ENCODE measurements around the gene MAPK7. TPM values are rescaled to one million over a fixed set of nuclear protein-coding genes. Genes with fewer than 3 reads are reported as not detected.

MAPK7 gene
- total RNA-seq, 2 experiments from 2014 or later: 40.6 to 41.4 TPM

DNA sequence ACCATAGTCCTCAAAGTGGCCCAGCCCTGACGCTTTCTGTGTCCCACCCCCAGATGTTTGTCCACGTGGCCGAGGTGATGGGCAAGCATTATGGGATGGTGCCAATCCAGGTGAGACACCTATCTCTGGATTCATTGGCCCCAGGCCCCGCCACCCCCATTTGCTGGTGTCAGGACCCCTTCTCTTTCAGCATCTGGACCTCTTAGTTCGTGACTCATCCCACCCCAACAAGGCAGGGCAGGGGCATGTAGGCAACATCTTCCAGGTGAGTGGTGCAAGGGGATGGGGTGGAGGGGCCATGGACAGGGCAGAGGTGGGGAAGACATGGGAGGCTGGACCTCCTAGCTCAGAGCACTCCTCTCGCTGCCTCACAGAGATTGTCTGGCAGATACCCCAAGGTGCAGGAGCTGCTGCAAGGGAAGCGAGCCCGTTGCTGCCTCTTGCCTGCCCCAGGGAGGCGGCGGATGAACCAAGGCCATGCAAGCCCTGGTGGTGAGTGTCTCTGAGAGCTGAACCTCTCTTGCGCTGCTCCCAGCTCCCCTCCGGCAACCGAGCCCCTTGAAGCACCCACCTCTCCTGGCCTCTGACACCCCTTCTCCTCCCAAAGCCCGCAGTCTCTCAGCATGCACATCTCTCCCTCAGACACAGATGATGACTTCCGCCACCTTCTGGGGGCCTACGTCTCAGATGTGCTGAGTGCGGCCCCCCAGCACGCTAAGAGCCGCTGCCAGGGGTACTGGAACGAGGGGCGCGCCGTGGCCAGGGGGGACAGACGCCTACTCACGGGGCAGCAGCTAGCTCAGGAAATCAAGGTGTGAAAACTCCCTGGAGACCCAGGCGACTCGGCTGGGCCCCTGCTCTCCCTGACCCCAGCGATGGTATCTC, 36.3 kb downstream of the MAPK7 start:
- Mint-ChIP-seq H3K9me3 (no peaks in the 10 kb centered on the region), H3K4me1 (peaks cover 15% of the 10 kb centered on the region), H3K27me3 (peaks cover 9% of the 10 kb centered on the region), H3K4me3 (no peak overlapping the region), H3K36me3 (ENCODE audit: low read depth) (no peaks in the 10 kb centered on the region), H3K27ac (no peak overlapping the region)
- ChIA-PET POLR2A (no interaction called here), CTCF (interaction anchor here (1.2 kb wide), 1 partner anchor 36 kb away, joined by 3 read pairs; the partner anchor contains the start of gene MAPK7)
- no peak for DNase-seq

DNA sequence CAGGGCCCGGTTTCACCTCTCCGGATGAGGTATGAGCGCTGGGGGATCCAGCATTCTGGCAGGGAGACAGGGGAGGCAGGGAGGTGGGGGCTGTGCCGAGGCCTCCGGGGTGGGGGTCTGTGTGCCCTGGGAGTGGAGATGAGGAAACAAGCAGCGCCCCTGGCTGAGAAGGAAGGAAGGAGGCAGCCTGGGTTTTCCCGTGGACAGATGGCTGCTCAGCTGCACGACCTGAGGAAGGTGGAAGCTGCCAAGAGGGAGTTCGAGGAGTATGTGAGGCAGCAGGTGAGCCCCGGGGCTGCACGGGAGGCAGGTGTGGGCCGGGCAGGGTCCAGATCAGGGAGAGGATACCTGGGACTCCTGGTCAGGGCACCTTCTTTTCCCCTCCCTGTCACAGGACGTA, 37.0 kb downstream of the MAPK7 start:
- Mint-ChIP-seq H3K36me3 (ENCODE audit: low read depth) (no peaks in the 10 kb centered on the region), H3K4me3 (no peak overlapping the region)
- CTCF ChIA-PET: no interaction called here

DNA sequence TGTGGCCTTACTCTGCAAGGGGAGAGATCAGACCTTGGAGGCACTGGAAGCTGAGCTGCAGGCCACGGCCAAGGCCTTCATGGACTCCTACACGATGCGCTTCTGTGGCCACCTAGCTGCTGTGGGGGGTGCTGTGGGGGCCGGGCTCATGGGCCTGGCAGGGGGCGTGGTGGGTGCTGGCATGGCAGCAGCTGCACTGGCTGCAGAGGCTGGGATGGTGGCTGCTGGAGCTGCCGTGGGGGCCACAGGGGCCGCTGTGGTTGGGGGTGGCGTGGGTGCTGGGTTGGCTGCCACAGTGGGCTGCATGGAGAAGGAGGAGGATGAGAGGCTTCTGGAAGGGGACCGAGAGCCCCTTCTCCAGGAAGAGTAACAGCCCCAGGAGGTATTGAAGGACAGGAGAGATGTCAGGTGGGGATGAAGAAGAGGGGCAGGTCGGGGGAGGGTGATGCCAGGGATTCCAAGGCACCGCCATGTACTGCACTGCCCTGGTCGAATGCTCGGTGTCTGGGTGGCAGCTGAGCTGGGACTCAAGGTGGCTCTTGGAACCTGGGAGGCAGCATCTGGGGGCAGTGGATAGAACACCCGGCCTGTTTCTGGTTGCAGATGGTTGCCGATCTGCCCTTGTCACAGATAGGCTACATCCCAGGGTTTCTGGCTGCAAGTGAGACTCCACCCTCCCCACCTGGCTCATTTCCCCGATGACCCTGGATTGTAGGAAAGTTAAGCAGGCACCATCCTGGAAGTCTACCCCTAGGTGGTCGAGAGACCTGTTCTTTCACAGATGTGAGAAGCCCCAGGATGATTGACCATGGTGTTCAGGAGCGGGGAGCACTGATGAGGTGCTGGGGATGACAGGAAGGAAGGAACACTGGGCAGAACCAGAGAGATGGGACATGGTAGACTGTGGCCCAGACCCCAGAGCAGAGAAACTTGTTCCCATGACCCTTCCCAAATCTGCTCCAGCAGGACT, 37.8 kb downstream of the MAPK7 start:
- no peaks in the 10 kb centered on the region for H3K9me3 Mint-ChIP-seq
- H3K4me1 Mint-ChIP-seq: peaks cover 15% of the 10 kb centered on the region
- H3K27me3 Mint-ChIP-seq: peaks cover 4% of the 10 kb centered on the region
- DNase-seq: no peak
- H3K4me3 Mint-ChIP-seq: no peak overlapping the region
- H3K27ac Mint-ChIP-seq: no peak overlapping the region
- POLR2A ChIA-PET: no interaction called here
- CTCF ChIA-PET: no interaction called here
- H3K36me3 Mint-ChIP-seq (ENCODE audit: low read depth): no peaks in the 10 kb centered on the region

More for the DNA sequence above, 37.0 kb downstream of the MAPK7 start:
- no peak for DNase-seq
- peaks cover 15% of the 10 kb centered on the region for H3K4me1 Mint-ChIP-seq
- peaks cover 6% of the 10 kb centered on the region for H3K27me3 Mint-ChIP-seq
- POLR2A ChIA-PET: no interaction called here
- H3K27ac Mint-ChIP-seq: no peak overlapping the region
- H3K9me3 Mint-ChIP-seq: no peaks in the 10 kb centered on the region

DNA sequence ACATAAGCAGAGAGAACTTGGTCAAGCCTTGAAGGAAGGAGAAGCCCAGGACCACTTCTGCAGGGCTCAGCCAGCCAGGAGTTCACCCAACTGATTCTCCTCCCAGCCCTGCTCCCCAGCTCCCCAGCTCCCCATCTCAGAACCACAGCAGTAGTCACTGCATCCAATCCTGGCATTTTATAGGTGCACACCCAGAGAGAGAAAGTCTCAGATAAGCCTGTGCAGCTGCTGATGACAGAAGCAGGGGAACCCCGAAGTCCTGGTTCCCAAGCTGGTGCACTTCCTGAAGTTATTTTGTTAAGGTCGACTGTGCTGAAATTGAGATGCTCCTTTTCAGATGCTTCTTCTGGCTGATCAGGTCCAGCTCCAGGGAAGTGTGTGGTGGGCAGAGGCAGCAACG, 39.3 kb downstream of the MAPK7 start:
- Mint-ChIP-seq H3K9me3 (no peaks in the 10 kb centered on the region), H3K4me3 (no peak overlapping the region), H3K27ac (no peak overlapping the region), H3K4me1 (peaks cover 15% of the 10 kb centered on the region), H3K27me3 (peaks cover 5% of the 10 kb centered on the region), H3K36me3 (ENCODE audit: low read depth) (no peaks in the 10 kb centered on the region)
- DNase-seq: no peak
- ChIA-PET CTCF (no interaction called here), POLR2A (interaction anchor here (0.8 to 1.0 kb wide), 2 partner anchors 39 to 55 kb away, joined by 3 read pairs; partner anchors contain the start of genes B9D1 and MAPK7)

DNA sequence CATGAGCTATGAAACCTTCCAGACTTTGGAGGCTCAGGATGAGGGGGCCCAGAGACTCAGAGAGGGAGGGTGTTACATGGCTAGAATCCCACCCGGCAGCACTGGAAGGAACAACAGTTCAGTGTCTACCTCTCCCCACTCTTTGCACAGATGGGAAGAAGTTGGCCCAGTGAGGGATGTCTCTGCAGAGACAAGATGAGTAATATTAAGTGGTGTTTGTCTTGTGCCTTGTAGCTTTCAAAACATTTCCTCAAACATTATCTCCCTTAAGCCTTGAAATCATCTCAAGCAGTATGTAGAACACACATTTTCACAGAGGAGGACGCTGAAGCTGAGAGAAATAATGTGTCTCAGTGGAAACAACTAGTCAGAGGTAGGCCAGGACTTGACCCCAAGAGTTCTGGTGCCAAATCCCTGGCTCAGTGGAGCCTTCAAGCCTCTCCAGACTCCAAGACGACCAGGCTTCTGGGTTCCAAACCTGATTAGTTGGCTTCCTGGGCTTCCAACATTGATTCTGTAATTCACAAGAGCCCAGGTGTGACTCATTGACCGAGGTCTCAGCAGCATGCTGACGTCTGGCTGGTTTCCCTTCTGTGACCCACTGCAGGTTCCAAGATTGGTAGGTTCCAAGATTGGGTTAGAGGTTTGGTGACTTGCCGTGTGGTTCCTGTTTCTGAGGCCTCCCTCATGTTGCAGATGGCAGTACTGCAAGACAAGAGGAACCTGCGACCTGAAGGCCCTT, 40.1 kb downstream of the MAPK7 start:
- H3K4me1 Mint-ChIP-seq: peaks cover 15% of the 10 kb centered on the region
- no peak overlapping the region for H3K27ac Mint-ChIP-seq
- no peaks in the 10 kb centered on the region for H3K36me3 Mint-ChIP-seq (ENCODE audit: low read depth)
- H3K27me3 Mint-ChIP-seq: peaks cover 7% of the 10 kb centered on the region
- H3K4me3 Mint-ChIP-seq: no peak overlapping the region
- ChIA-PET POLR2A (interaction anchor here (0.8 to 1.0 kb wide), 2 partner anchors 40 to 55 kb away, joined by 3 read pairs; partner anchors contain the start of genes B9D1 and MAPK7), CTCF (no interaction called here)
- no peaks in the 10 kb centered on the region for H3K9me3 Mint-ChIP-seq
- DNase-seq: peak; percentile 39

GRCh38 chr17:19421219-19421618, 42.9 kb downstream of the MAPK7 start:
- CTCF ChIA-PET: interaction anchor here (0.5 kb wide), 1 partner anchor 571 kb away, joined by 6 read pairs; no protein-coding TSS in a partner anchor
- peaks cover 15% of the 10 kb centered on the region for H3K4me1 Mint-ChIP-seq
- DNase-seq: no peak
- H3K36me3 Mint-ChIP-seq (ENCODE audit: low read depth): no peaks in the 10 kb centered on the region
- H3K9me3 Mint-ChIP-seq: no peaks in the 10 kb centered on the region
- peaks cover 9% of the 10 kb centered on the region for H3K27me3 Mint-ChIP-seq
- H3K27ac Mint-ChIP-seq: no peak overlapping the region
- POLR2A ChIA-PET: no interaction called here
- no peak overlapping the region for H3K4me3 Mint-ChIP-seq

DNA sequence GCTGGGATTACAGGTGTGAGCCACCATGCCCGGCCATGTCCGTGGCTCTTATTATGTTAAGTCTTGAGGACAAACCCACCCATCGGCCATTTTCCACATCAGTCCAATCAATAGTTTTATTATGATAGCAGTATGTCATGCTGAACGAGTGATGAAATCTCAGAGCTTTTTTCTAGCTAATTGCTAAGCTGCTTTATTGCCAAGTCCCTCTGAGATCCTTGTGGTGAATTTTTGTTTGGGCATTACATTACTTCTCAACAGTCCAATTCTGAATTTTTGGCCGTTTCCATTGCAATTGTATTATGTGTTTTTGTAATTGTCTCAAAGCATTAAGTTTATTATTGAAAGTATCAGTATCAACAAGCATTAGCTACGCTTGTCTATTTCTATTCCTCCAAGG, 43.6 kb downstream of the MAPK7 start:
- Mint-ChIP-seq H3K27me3 (peaks cover 11% of the 10 kb centered on the region), H3K9me3 (no peaks in the 10 kb centered on the region), H3K4me3 (no peak overlapping the region), H3K4me1 (peaks cover 15% of the 10 kb centered on the region), H3K27ac (no peak overlapping the region), H3K36me3 (ENCODE audit: low read depth) (no peaks in the 10 kb centered on the region)
- no peak for DNase-seq
- ChIA-PET CTCF (interaction anchor here (0.5 kb wide), 1 partner anchor 570 kb away, joined by 6 read pairs; no protein-coding TSS in a partner anchor), POLR2A (no interaction called here)

DNA sequence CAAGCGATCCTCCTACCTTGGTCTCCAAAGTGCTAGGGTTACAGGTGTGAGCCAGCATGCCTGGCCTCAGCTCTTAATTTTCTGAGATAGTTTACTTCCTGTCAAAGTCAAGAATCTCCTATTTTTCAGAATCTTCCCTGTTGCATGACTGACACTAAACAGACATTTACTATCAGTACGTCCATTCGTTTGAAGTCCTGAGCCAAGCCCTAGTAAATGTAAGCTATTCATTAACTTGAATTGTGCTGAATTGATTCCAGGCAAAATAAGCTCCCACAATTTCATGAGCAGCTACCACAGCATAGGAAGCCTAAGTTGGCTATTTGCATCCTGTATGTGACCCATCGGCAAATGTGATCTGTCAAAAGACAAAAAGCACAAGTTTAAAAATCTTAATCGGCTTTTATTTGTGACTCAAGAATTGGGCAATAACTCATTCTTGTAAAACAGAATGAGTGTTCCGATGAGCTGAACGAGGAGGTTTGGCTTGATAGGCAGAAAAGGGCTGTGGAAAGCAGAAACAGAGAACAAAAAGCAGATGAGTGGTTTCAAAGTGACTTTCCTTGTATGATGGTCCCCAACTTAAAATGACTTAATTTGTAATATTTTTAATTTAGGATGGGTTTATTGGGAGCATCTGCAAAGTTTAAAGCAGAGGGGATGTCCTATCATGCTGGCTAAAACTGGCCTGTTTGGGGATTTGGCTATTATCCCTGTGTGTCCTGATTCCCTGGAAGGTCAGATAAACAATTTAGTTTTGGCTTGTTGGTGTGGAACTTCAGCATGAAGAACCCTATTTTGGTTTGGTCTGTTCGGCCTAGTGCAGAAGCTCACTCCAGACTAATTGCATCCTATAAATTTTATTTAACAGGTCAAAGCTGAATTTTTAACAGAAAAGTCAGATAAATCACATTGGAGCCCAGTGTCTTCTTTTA, 46.9 kb downstream of the MAPK7 start:
- H3K27me3 Mint-ChIP-seq: peaks cover 13% of the 10 kb centered on the region
- no peak overlapping the region for H3K27ac Mint-ChIP-seq
- no peaks in the 10 kb centered on the region for H3K36me3 Mint-ChIP-seq (ENCODE audit: low read depth)
- POLR2A ChIA-PET: no interaction called here
- CTCF ChIA-PET: interaction anchor here (1.1 kb wide), 1 partner anchor 62 kb away, joined by 6 read pairs; the partner anchor contains the start of gene B9D1
- H3K4me1 Mint-ChIP-seq: no peaks in the 10 kb centered on the region
- H3K9me3 Mint-ChIP-seq: no peaks in the 10 kb centered on the region
- H3K4me3 Mint-ChIP-seq: no peak overlapping the region
- DNase-seq: no peak

DNA sequence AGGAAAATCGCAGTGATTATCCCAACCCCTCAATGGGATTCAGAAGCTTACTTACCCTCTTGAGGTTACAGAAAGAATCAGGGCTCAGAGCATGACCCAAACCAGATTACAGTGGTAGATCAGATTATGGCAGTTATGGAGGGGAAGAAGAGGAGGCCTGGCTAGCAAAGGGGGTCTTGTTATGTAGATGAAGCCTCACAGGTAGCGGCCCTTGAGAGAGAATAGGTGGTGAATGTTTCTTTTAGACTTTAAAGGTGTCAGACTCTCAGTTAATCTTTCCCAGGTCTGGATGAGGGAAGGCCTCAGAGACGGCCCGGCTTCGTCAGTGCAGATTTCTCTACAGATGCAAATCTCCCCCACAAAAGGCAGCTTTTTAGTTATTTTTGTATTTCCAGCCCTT, 48.3 kb downstream of the MAPK7 start:
- CTCF ChIA-PET: no interaction called here
- H3K27me3 Mint-ChIP-seq: peaks cover 13% of the 10 kb centered on the region
- no peaks in the 10 kb centered on the region for H3K36me3 Mint-ChIP-seq (ENCODE audit: low read depth)
- POLR2A ChIA-PET: no interaction called here
- H3K27ac Mint-ChIP-seq: no peak overlapping the region
- H3K9me3 Mint-ChIP-seq: no peaks in the 10 kb centered on the region
- H3K4me1 Mint-ChIP-seq: no peaks in the 10 kb centered on the region
- no peak overlapping the region for H3K4me3 Mint-ChIP-seq
- DNase-seq: no peak

DNA sequence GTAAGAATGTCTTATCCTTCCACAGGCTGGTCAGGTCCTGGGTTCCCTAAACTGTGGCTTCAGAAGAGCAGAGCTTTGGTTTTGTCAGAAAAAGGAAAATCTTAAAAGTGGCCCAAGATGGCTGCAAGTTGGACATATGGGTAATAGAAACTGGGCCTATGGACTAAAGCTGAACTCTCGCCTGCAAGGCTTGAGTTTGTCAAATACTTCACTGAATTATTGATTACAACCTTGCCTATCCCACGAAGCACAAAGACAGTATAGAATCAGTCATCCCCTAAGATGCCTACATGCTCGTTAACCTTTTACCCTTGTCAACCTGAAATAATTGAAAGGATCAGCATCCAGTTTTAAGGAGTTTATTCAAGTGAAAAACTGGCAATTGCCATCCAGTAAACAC, 53.4 kb downstream of the MAPK7 start:
- Mint-ChIP-seq H3K27ac (no peak overlapping the region), H3K9me3 (no peaks in the 10 kb centered on the region), H3K4me1 (no peaks in the 10 kb centered on the region), H3K4me3 (no peak overlapping the region), H3K36me3 (ENCODE audit: low read depth) (no peaks in the 10 kb centered on the region), H3K27me3 (peaks cover 8% of the 10 kb centered on the region)
- DNase-seq: no peak
- ChIA-PET POLR2A (no interaction called here), CTCF (no interaction called here)
